K562 (cell line): ENCODE measurements around the gene CCDC106. TPM values are rescaled to one million over a fixed set of nuclear protein-coding genes. Genes with fewer than 3 reads are reported as not detected.
A peak's percentile ranks its signal among the peaks of the same experiment; 100 is the strongest.

ENCODE experiments used
- BRCA1 ChIP-seq, 2 experiments: fragments of 450-650 bp in 1 of 2; sonication (generic) in 1 of 2; formaldehyde crosslinking in 1 of 2; IDR thresholded peaks; 2 replicates each; pipeline versions ENCODE4 v1.5.0 to v1.6.1; 2017 to 2020; ENCODE audit warnings: mild to moderate bottlenecking in 1 of 2, missing genetic modification reagents in 1 of 2
- EP400 ChIP-seq: fragments of 450-650 bp; IDR thresholded peaks from 2 replicates; pipeline ENCODE4 v1.6.1; 2017; ENCODE audit warnings: antibody characterized with exemption, mild to moderate bottlenecking, moderate library complexity
- HDGF ChIP-seq: fragments of 450-650 bp; IDR thresholded peaks from 2 replicates; pipeline ENCODE4 v1.6.1; 2016
- KLF1 ChIP-seq: fragments of 450-650 bp; IDR thresholded peaks from 2 replicates; pipeline ENCODE4 v1.6.1; 2016; ENCODE audit warnings: missing genetic modification characterization, missing compliant biosample characterization
- POLR2H ChIP-seq: IDR thresholded peaks from 2 replicates; pipeline ENCODE4 v1.6.1; 2016; ENCODE audit warnings: missing genetic modification characterization, low read depth, mild to moderate bottlenecking, control low read depth, missing compliant biosample characterization, moderate library complexity
- POLR3A ChIP-seq: IDR thresholded peaks from 2 replicates; pipeline ENCODE4 v1.6.1; 2011; ENCODE audit warnings: borderline replicate concordance, mild to moderate bottlenecking, moderate library complexity; ENCODE audit not compliant: insufficient read length, insufficient read depth; ENCODE audit errors: extremely low read depth
- RBM15 ChIP-seq: fragments of 200-400 bp; formaldehyde crosslinking; IDR thresholded peaks from 2 replicates; pipeline ENCODE4 v1.6.1; 2018; ENCODE audit warnings: mild to moderate bottlenecking, low read length, moderate library complexity; ENCODE audit not compliant: insufficient read depth
- RCOR1 ChIP-seq, 2 experiments: IDR thresholded peaks; 2 replicates each; pipeline ENCODE4 v1.6.1; 2012; ENCODE audit warnings: low read depth in 2 of 2, low read length in 2 of 2, borderline replicate concordance in 1 of 2, improper control_type of control experiment in 1 of 2
- RFX1 ChIP-seq: fragments of 450-650 bp; IDR thresholded peaks from 2 replicates; pipeline ENCODE4 v1.6.1; 2016; ENCODE audit warnings: mild to moderate bottlenecking, moderate library complexity
- SREBF1 ChIP-seq: fragments of 150-350 bp; IDR thresholded peaks from 2 replicates; pipeline ENCODE4 v1.6.1; 2014; ENCODE audit warnings: antibody characterized with exemption, low read depth, low read length, borderline replicate concordance
- TCF15 ChIP-seq: fragments of 250-450 bp; sonication (Bioruptor Pico); IDR thresholded peaks from 2 replicates; pipeline ENCODE4 v1.8.0; 2022; ENCODE audit warnings: moderate library complexity, mild to moderate bottlenecking, inconsistent platforms
- ZNF133 ChIP-seq: fragments of 250-450 bp; sonication (Bioruptor Pico); IDR thresholded peaks from 2 replicates; pipeline ENCODE4 v1.4.0; 2020; ENCODE audit warnings: mild to moderate bottlenecking
- ZNF324 ChIP-seq: fragments of 250-450 bp; sonication (Bioruptor Pico); IDR thresholded peaks from 2 replicates; pipeline ENCODE4 v1.4.0; 2020; ENCODE audit warnings: mild to moderate bottlenecking
- ZNF407 ChIP-seq: fragments of 450-650 bp; IDR thresholded peaks from 2 replicates; pipeline ENCODE4 v1.6.1; 2016; ENCODE audit warnings: low read depth
- ZNF639 ChIP-seq, 2 experiments: fragments of 200-800 bp in 1 of 2; sonication (Bioruptor generic) in 1 of 2; sonication (generic) in 1 of 2; formaldehyde crosslinking in 1 of 2; IDR thresholded peaks in 1 of 2; conservative IDR thresholded peaks in 1 of 2; 2 replicates each; pipeline versions ENCODE4 v1.5.0 to v1.6.1; 2016 to 2020; ENCODE audit warnings: missing compliant biosample characterization in 1 of 2, missing genetic modification characterization in 1 of 2, missing genetic modification reagents in 1 of 2
- ZNF766 ChIP-seq: fragments of 200-800 bp; sonication (Bioruptor generic); conservative IDR thresholded peaks from 2 replicates; pipeline ENCODE4 v1.6.1; 2016; ENCODE audit warnings: missing genetic modification characterization, missing compliant biosample characterization
- ZNF785 ChIP-seq: fragments of 250-450 bp; sonication (Bioruptor Pico); IDR thresholded peaks from 2 replicates; pipeline ENCODE4 v1.4.0; 2020; ENCODE audit warnings: mild to moderate bottlenecking
- ZSCAN32 ChIP-seq: fragments of 450-650 bp; formaldehyde crosslinking; IDR thresholded peaks from 2 replicates; pipeline ENCODE4 v1.4.0; 2020; ENCODE audit warnings: mild to moderate bottlenecking, moderate library complexity
- polyA plus RNA-seq, 8 experiments: library from polyadenylated mRNA; depleted of rRNA in 4 of 8; stranded (reverse) in 5 of 8; unstranded in 3 of 8; fragments of >200 nt; fragmentation: Nextera tagmentation in 2 of 8; fragmentation: Illumina TruSeq in 1 of 8; extraction: Ambion mirVana in 2 of 8; extraction: Trizol in 1 of 8; gene quantifications; 2 replicates each; pipeline versions ENCODE4 v1.2.1 to v1.2.3, GENCODE V29; 2011 to 2014; ENCODE audit warnings: inconsistent platforms in 1 of 8, missing spikeins in 1 of 8
- total RNA-seq, 7 experiments: library from RNA; depleted of rRNA in 6 of 7; stranded (reverse); fragments of >200 nt in 6 of 7; fragmentation: Illumina TruSeq in 2 of 7; extraction: Trizol in 2 of 7; gene quantifications; 2 replicates each; pipeline versions ENCODE4 v1.2.1 to v1.2.3, GENCODE V29; 2011 to 2021; ENCODE audit warnings: low replicate concordance in 1 of 7

Gene CCDC106
- total and polyA plus RNA-seq, 9 of the 15 experiments (the other 6 are each of a cell fraction or from before 2014, with no cell fraction given), result 0.10 to 27.5 (median 15.0) TPM; not detected in 1

GRCh38 chr19:55654868-55655647 is 7.0 kb downstream of the CCDC106 start, which contains the start of gene U2AF2 (continued):
- TF ChIP-seq ZNF407 (no peak), POLR2H (tag) (no peak; the same call in 1 of the 2 replicates), SREBF1 (no peak), RBM15 (no peak), ZNF766 (CRISPR knock-in tag) (no peak), EP400 (peak; percentile 97), ZNF639 (CRISPR knock-in tag; conservative IDR thresholded peaks at IDR 0.05 in 1 of 2, IDR thresholded peaks at IDR 0.05 in 1 of 2) (peak in 1 of 2 experiments; percentile 77; a peak in 2 of 4 replicates), ZNF133 (no peak), HDGF (no peak), RCOR1 (IDR thresholded peaks at IDR 0.05; ENCODE audit: borderline replicate concordance in 1 of 2, low read depth in 2 of 2, low read length in 2 of 2) (no peak), KLF1 (peak; percentile 86), ZNF324 (0 out of 2 replicates have a peak, but pooled peaks have one; percentile 14), ZSCAN32 (CRISPR knock-in tag) (no peak), TCF15 (CRISPR knock-in tag) (no peak), BRCA1 (IDR thresholded peaks at IDR 0.05) (no peak), BRCA1 (CRISPR knock-in tag; IDR thresholded peaks at IDR 0.05) (no peak), RFX1 (no peak), POLR3A (no peak), ZNF785 (CRISPR knock-in tag) (no peak)
